ENCODE data around the gene DNMT3A.

DNA sequence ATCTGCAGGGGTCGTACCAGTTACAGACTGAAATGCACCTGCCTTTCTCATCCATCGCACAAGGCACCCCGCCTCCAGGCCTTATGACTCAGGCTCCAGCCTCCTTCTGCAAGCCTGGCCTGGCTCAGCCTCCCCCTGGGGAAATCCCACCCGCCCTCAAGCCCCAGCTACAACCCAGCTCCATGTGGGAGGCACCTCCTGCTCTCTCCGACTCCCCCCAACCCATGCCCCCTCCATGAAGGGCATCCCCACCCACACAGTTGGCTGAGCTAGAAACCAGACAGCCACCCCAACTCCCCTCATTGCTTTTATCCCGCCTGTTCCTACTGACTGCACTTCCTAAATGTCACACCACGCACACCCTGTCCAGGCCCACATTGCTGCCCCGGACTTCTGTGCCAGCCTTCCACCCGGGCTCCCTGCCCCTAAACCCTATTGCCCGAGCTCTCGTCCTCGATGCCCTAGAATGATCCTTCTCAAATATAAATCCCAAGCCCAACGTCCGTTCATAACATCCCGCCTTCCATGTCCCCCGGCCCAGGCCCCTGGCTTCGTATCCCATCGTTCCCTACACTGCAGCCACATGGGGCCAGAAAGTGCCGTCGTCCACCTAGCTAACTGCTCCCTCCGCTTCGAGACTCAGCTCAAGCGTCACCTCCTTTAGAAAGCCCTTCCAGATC lies 9.9 kb downstream of the DNMT3A start:
- no peak for TF ChIP-seq POLR2AphosphoS5 (IDR thresholded peaks at IDR 0.05; ENCODE audit: low read depth, low read length)
- TF ChIP-seq, protein P1, sequence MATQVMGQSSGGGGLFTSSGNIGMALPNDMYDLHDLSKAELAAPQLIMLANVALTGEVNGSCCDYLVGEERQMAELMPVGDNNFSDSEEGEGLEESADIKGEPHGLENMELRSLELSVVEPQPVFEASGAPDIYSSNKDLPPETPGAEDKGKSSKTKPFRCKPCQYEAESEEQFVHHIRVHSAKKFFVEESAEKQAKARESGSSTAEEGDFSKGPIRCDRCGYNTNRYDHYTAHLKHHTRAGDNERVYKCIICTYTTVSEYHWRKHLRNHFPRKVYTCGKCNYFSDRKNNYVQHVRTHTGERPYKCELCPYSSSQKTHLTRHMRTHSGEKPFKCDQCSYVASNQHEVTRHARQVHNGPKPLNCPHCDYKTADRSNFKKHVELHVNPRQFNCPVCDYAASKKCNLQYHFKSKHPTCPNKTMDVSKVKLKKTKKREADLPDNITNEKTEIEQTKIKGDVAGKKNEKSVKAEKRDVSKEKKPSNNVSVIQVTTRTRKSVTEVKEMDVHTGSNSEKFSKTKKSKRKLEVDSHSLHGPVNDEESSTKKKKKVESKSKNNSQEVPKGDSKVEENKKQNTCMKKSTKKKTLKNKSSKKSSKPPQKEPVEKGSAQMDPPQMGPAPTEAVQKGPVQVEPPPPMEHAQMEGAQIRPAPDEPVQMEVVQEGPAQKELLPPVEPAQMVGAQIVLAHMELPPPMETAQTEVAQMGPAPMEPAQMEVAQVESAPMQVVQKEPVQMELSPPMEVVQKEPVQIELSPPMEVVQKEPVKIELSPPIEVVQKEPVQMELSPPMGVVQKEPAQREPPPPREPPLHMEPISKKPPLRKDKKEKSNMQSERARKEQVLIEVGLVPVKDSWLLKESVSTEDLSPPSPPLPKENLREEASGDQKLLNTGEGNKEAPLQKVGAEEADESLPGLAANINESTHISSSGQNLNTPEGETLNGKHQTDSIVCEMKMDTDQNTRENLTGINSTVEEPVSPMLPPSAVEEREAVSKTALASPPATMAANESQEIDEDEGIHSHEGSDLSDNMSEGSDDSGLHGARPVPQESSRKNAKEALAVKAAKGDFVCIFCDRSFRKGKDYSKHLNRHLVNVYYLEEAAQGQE (IDR thresholded peaks at IDR 0.05; ENCODE audit: insufficient read depth in 1 of 2, low read depth in 2 of 2, low read length in 2 of 2) = no peak
